HepG2 (cell line): ENCODE data around the gene EXOC6B. TPM values are rescaled to one million over a fixed set of nuclear protein-coding genes. Genes with fewer than 3 reads are reported as not detected.

ENCODE experiments used
- CEBPG ChIP-seq: IDR thresholded peaks from 2 replicates; pipeline ENCODE4 v1.6.1; 2016
- CREB1 ChIP-seq, 2 experiments: fragments of 450-650 bp in 1 of 2; IDR thresholded peaks; 2 replicates each; pipeline ENCODE4 v1.6.1; 2016 to 2017; ENCODE audit warnings: control low read depth in 1 of 2, mild to moderate bottlenecking in 1 of 2, missing compliant biosample characterization in 1 of 2, missing genetic modification characterization in 1 of 2
- GATAD2A ChIP-seq: IDR thresholded peaks from 2 replicates; pipeline ENCODE4 v1.6.1; 2016
- KLF9 ChIP-seq: IDR thresholded peaks from 2 replicates; pipeline ENCODE4 v1.6.1; 2016; ENCODE audit warnings: low read depth
- LCORL ChIP-seq, 2 experiments: fragments of 450-650 bp in 1 of 2; sonication (generic) in 1 of 2; formaldehyde crosslinking in 1 of 2; IDR thresholded peaks; 2 replicates each; pipeline versions ENCODE4 v1.5.0 to v1.6.1; 2017 to 2020; ENCODE audit warnings: antibody characterized with exemption in 1 of 2, missing genetic modification reagents in 1 of 2
- MAFF ChIP-seq: IDR thresholded peaks from 2 replicates; pipeline ENCODE4 v1.6.1; 2011; ENCODE audit warnings: low read depth, low read length, improper control_type of control experiment
- MIER2 ChIP-seq: IDR thresholded peaks from 2 replicates; pipeline ENCODE4 v1.6.1; 2016; ENCODE audit warnings: missing biosample characterization, missing genetic modification reagents
- RAD21 ChIP-seq: fragments of 450-650 bp; formaldehyde crosslinking; IDR thresholded peaks from 2 replicates; pipeline ENCODE4 v1.5.0; 2020; ENCODE audit warnings: mild to moderate bottlenecking
- RCOR2 ChIP-seq: IDR thresholded peaks from 2 replicates; pipeline ENCODE4 v1.6.1; 2016; ENCODE audit warnings: missing biosample characterization, missing genetic modification reagents
- STAG1 ChIP-seq: sonication (generic); formaldehyde crosslinking; IDR thresholded peaks from 2 replicates; pipeline ENCODE4 v1.4.0; 2020; ENCODE audit warnings: missing genetic modification reagents
- ZNF124 ChIP-seq: sonication (generic); formaldehyde crosslinking; IDR thresholded peaks from 2 replicates; pipeline ENCODE4 v1.4.0; 2020; ENCODE audit warnings: missing genetic modification reagents
- ZNF136 ChIP-seq: sonication (generic); formaldehyde crosslinking; IDR thresholded peaks from 2 replicates; pipeline ENCODE4 v1.8.1; 2022; ENCODE audit warnings: low read depth, mild to moderate bottlenecking, moderate library complexity, missing genetic modification reagents
- ZNF354B ChIP-seq: sonication (generic); formaldehyde crosslinking; IDR thresholded peaks from 2 replicates; pipeline ENCODE4 v1.8.0; 2022; ENCODE audit warnings: mild to moderate bottlenecking, missing genetic modification reagents
- ZNF468 ChIP-seq: sonication (generic); formaldehyde crosslinking; IDR thresholded peaks from 2 replicates; pipeline ENCODE4 v1.8.0; 2022; ENCODE audit warnings: mild to moderate bottlenecking, moderate library complexity, missing genetic modification reagents
- ZNF510 ChIP-seq: sonication (generic); formaldehyde crosslinking; IDR thresholded peaks from 2 replicates; pipeline ENCODE4 v1.4.0; 2020; ENCODE audit warnings: low read depth, mild to moderate bottlenecking, missing genetic modification reagents
- ZNF7 ChIP-seq: IDR thresholded peaks from 2 replicates; pipeline ENCODE4 v1.6.1; 2016; ENCODE audit warnings: missing biosample characterization, missing genetic modification reagents
- ZSCAN9 ChIP-seq: IDR thresholded peaks from 2 replicates; pipeline ENCODE4 v1.6.1; 2016; ENCODE audit warnings: borderline replicate concordance
- polyA plus RNA-seq, 8 experiments: library from polyadenylated mRNA; depleted of rRNA in 3 of 8; stranded (reverse) in 7 of 8; unstranded in 1 of 8; fragments of >200 nt; fragmentation: Illumina TruSeq in 4 of 8; extraction: Trizol in 4 of 8; gene quantifications; 2 replicates each; pipeline versions ENCODE4 v1.2.1 to v1.2.3, GENCODE V29; 2011 to 2016; ENCODE audit warnings: low read depth in 4 of 8, missing spikeins in 1 of 8, mixed read lengths in 1 of 8; ENCODE audit not compliant: insufficient read depth in 1 of 8
- total RNA-seq, 5 experiments: library from RNA; depleted of rRNA; stranded (reverse); fragments of >200 nt; fragmentation: Illumina TruSeq; extraction: Trizol; gene quantifications; 2 replicates each; pipeline ENCODE4 v1.2.3, GENCODE V29; 2016; ENCODE audit warnings: low read depth in 1 of 5
- TF ChIP-seq, protein P1 (sequence below), 2 experiments: sonication (generic) in 1 of 2; formaldehyde crosslinking in 1 of 2; IDR thresholded peaks; 2 replicates each; pipeline versions ENCODE4 v1.4.0 to v1.6.1; 2018 to 2020; ENCODE audit warnings: missing genetic modification reagents in 2 of 2, borderline replicate concordance in 1 of 2, low read depth in 1 of 2, mild to moderate bottlenecking in 1 of 2, missing biosample characterization in 1 of 2
- TF ChIP-seq, protein P2 (sequence below): IDR thresholded peaks from 2 replicates; pipeline ENCODE4 v1.6.1; 2012; ENCODE audit warnings: low read depth, low read length, improper control_type of control experiment
- TF ChIP-seq, protein P3 (sequence below): sonication (generic); formaldehyde crosslinking; IDR thresholded peaks from 2 replicates; pipeline ENCODE4 v1.4.0; 2020; ENCODE audit warnings: mild to moderate bottlenecking, missing genetic modification reagents
- TF ChIP-seq, protein P4 (sequence below): sonication (generic); formaldehyde crosslinking; IDR thresholded peaks from 2 replicates; pipeline ENCODE4 v1.4.0; 2020; ENCODE audit warnings: missing genetic modification reagents, borderline replicate concordance
- TF ChIP-seq, protein P5 (sequence below): IDR thresholded peaks from 2 replicates; pipeline ENCODE4 v1.6.1; 2016; ENCODE audit warnings: mild to moderate bottlenecking

Gene EXOC6B
- total and polyA plus RNA-seq, 2 of the 13 experiments (the other 11 are each of a cell fraction or from before 2014, with no cell fraction given): 9.1 to 15.9 TPM

DNA sequence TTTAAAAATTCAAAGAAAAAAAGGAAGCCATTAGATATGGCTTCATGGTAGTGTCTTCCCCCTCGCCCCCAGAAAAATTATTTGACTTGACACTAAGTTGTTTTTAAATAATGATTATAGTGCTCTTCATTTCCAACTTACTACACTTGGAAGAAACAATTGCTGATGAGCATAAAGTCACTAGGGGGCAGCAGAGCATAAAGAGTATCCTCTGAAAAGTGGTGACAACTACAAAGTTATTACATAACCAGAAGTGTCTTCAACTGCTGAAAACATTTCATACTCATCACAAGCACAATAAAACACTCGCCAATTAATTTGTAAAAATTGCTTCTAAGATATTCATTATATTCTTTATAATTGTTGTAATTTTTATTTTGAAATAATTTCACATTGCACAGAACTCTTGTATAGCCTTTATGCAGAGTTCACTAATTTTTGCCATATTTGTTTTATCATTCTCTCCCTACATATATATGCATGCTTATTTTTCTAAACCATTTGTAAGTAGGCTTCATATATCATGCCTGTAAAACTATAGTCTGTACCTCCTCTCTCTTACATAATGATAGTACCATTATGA is 54.9 kb downstream of the EXOC6B start (continued):
- TF ChIP-seq, protein P1, sequence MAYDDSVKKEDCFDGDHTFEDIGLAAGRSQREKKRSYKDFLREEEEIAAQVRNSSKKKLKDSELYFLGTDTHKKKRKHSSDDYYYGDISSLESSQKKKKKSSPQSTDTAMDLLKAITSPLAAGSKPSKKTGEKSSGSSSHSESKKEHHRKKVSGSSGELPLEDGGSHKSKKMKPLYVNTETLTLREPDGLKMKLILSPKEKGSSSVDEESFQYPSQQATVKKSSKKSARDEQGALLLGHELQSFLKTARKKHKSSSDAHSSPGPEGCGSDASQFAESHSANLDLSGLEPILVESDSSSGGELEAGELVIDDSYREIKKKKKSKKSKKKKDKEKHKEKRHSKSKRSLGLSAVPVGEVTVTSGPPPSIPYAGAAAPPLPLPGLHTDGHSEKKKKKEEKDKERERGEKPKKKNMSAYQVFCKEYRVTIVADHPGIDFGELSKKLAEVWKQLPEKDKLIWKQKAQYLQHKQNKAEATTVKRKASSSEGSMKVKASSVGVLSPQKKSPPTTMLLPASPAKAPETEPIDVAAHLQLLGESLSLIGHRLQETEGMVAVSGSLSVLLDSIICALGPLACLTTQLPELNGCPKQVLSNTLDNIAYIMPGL (CRISPR knock-in tag; IDR thresholded peaks at IDR 0.05; ENCODE audit: borderline replicate concordance in 1 of 2, low read depth in 1 of 2): 0 out of 4 replicates have a peak, but pooled peaks have one; percentile 19 to 52
- TF ChIP-seq, protein P2, sequence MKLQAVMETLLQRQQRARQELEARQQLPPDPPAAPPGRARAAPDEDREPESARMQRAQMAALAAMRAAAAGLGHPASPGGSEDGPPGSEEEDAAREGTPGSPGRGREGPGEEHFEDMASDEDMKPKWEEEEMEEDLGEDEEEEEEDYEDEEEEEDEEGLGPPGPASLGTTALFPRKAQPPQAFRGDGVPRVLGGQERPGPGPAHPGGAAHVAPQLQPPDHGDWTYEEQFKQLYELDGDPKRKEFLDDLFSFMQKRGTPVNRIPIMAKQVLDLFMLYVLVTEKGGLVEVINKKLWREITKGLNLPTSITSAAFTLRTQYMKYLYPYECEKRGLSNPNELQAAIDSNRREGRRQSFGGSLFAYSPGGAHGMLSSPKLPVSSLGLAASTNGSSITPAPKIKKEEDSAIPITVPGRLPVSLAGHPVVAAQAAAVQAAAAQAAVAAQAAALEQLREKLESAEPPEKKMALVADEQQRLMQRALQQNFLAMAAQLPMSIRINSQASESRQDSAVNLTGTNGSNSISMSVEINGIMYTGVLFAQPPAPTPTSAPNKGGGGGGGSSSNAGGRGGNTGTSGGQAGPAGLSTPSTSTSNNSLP: peak; percentile 82
- TF ChIP-seq ZNF510 (CRISPR knock-in tag): 0 out of 2 replicates have a peak, but pooled peaks have one; percentile 26
- no peak for TF ChIP-seq ZSCAN9 (CRISPR knock-in tag)
- TF ChIP-seq ZNF468 (CRISPR knock-in tag): no peak
- no peak for TF ChIP-seq LCORL (IDR thresholded peaks at IDR 0.05)
- 0 out of 2 replicates have a peak, but pooled peaks have one; percentile 42 for TF ChIP-seq LCORL (CRISPR knock-in tag; IDR thresholded peaks at IDR 0.05)
- no peak for TF ChIP-seq ZNF124 (CRISPR knock-in tag)
- TF ChIP-seq, protein P3, sequence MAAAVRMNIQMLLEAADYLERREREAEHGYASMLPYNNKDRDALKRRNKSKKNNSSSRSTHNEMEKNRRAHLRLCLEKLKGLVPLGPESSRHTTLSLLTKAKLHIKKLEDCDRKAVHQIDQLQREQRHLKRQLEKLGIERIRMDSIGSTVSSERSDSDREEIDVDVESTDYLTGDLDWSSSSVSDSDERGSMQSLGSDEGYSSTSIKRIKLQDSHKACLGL (CRISPR knock-in tag): no peak
- peak; percentile 65 for TF ChIP-seq CEBPG (CRISPR knock-in tag)
- TF ChIP-seq KLF9 (CRISPR knock-in tag): no peak
- TF ChIP-seq RCOR2 (CRISPR knock-in tag): peak; percentile 19; the same call in 1 of the 2 replicates
- TF ChIP-seq RAD21 (CRISPR knock-in tag): peak; percentile 89
- TF ChIP-seq, protein P4, sequence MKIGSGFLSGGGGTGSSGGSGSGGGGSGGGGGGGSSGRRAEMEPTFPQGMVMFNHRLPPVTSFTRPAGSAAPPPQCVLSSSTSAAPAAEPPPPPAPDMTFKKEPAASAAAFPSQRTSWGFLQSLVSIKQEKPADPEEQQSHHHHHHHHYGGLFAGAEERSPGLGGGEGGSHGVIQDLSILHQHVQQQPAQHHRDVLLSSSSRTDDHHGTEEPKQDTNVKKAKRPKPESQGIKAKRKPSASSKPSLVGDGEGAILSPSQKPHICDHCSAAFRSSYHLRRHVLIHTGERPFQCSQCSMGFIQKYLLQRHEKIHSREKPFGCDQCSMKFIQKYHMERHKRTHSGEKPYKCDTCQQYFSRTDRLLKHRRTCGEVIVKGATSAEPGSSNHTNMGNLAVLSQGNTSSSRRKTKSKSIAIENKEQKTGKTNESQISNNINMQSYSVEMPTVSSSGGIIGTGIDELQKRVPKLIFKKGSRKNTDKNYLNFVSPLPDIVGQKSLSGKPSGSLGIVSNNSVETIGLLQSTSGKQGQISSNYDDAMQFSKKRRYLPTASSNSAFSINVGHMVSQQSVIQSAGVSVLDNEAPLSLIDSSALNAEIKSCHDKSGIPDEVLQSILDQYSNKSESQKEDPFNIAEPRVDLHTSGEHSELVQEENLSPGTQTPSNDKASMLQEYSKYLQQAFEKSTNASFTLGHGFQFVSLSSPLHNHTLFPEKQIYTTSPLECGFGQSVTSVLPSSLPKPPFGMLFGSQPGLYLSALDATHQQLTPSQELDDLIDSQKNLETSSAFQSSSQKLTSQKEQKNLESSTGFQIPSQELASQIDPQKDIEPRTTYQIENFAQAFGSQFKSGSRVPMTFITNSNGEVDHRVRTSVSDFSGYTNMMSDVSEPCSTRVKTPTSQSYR (CRISPR knock-in tag): no peak
- peak; percentile 92 for TF ChIP-seq STAG1 (CRISPR knock-in tag)
- 0 out of 2 replicates have a peak, but pooled peaks have one; percentile 46 for TF ChIP-seq MIER2 (CRISPR knock-in tag)
- no peak for TF ChIP-seq ZNF7 (CRISPR knock-in tag)
- 0 out of 2 replicates have a peak, but pooled peaks have one; percentile 8 for TF ChIP-seq CREB1 (IDR thresholded peaks at IDR 0.05)
- TF ChIP-seq CREB1 (CRISPR knock-in tag; IDR thresholded peaks at IDR 0.05): peak; percentile 16; the same call in 1 of the 2 replicates
- no peak for TF ChIP-seq ZNF136 (CRISPR knock-in tag)
- TF ChIP-seq MAFF: peak; percentile 58; the same call in 1 of the 2 replicates
- TF ChIP-seq GATAD2A: peak; percentile 68
- TF ChIP-seq, protein P5, sequence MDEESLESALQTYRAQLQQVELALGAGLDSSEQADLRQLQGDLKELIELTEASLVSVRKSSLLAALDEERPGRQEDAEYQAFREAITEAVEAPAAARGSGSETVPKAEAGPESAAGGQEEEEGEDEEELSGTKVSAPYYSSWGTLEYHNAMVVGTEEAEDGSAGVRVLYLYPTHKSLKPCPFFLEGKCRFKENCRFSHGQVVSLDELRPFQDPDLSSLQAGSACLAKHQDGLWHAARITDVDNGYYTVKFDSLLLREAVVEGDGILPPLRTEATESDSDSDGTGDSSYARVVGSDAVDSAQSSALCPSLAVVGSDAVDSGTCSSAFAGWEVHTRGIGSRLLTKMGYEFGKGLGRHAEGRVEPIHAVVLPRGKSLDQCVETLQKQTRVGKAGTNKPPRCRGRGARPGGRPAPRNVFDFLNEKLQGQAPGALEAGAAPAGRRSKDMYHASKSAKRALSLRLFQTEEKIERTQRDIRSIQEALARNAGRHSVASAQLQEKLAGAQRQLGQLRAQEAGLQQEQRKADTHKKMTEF (CRISPR knock-in tag): 0 out of 2 replicates have a peak, but pooled peaks have one; percentile 32
- no peak for TF ChIP-seq ZNF354B (CRISPR knock-in tag)
